Right lobe of liver (tissue), 6 donors: Measurements from ENCODE around the gene NSMCE3. TPM values are rescaled to one million over a fixed set of nuclear protein-coding genes. Genes with fewer than 3 reads are reported as not detected.
A peak's percentile ranks its signal among the peaks of the same experiment; 100 is the strongest.

Experiments
- ATAC-seq, 4 donors: fragments of 200-7000 bp; cut with Tn5 transposase; one replicate each; pipeline ENCODE4 v1.9.1; 2020; ENCODE audit warnings: mild to moderate bottlenecking in 4 of 4, moderate library complexity in 4 of 4
- DNase-seq, 3 donors: peaks; one replicate each; pipeline ENCODE4 v3.0.0-alpha.2; 2020
- H3K27ac ChIP-seq, 3 donors: fragments of 200-600 bp; one replicate each; pipeline ENCODE4 v1.8.0; 2022
- H3K27me3 ChIP-seq, 2 donors: fragments of 200-600 bp; one replicate each; pipeline ENCODE4 v1.8.0; 2022
- H3K36me3 ChIP-seq, 4 donors: fragments of 200-600 bp; sonication (generic) in 1 of 4; one replicate each; pipeline versions ENCODE4 v1.5.1 to v1.8.0; 2017 to 2022; ENCODE audit warnings: control low read depth in 1 of 4
- H3K4me1 ChIP-seq, 4 donors: fragments of 200-600 bp; sonication (generic) in 1 of 4; one replicate each; pipeline versions ENCODE4 v1.5.1 to v1.8.0; 2017 to 2022; ENCODE audit warnings: control low read depth in 1 of 4
- H3K4me3 ChIP-seq, 3 donors: fragments of 200-600 bp; one replicate each; pipeline ENCODE4 v1.8.0; 2022
- H3K9me3 ChIP-seq, 4 donors: fragments of 200-600 bp; sonication (generic) in 1 of 4; one replicate each; pipeline versions ENCODE4 v1.5.1 to v1.8.0; 2017 to 2022; ENCODE audit warnings: control low read depth in 1 of 4
- CTCF ChIP-seq, 4 donors: fragments of 200-600 bp in 3 of 4; fragments of 450-650 bp in 1 of 4; IDR thresholded peaks; one replicate each; pipeline versions ENCODE4 v1.5.1 to v1.8.0; 2016 to 2022; ENCODE audit warnings: antibody characterized with exemption in 4 of 4, mild to moderate bottlenecking in 2 of 4
- POLR2A ChIP-seq: fragments of 450-650 bp; IDR thresholded peaks from one replicate; pipeline ENCODE4 v1.6.1; 2017; ENCODE audit warnings: antibody characterized with exemption, mild to moderate bottlenecking
- WGBS: methylation state at CpG from one replicate; pipeline ENCODE4 v1.1.6; 2018; ENCODE audit warnings: low coverage, low lambda C conversion rate; ENCODE audit not compliant: insufficient coverage; ENCODE audit errors: missing lambda C conversion rate; 5-methylcytosine and 5-hydroxymethylcytosine counted together
- intact Hi-C, 2 donors: fragments of 100-400 bp; cut with DNase I; formaldehyde crosslinking; loops; one replicate each; pipeline versions ENCODE4 v1.11.2 to v1.14.1; 2022
- long read RNA-seq: library from polyadenylated mRNA; unstranded; transcript quantifications from one replicate; pipeline ENCODE4 v2.0.0, GENCODE V29; 2019
- total RNA-seq, 6 experiments: library from RNA; depleted of rRNA in 2 of 6; stranded (reverse); fragments of >200 nt in 2 of 6; fragmentation: NEBNext Ultra II Directional in 3 of 6; extraction: Animal tissue kit (Norgen Biotek cat#: 25700) in 3 of 6; gene quantifications; one replicate each; pipeline versions ENCODE4 v1.1.0 to v1.2.4, GENCODE V29; 2016 to 2023
- donor health status: DM: no; HTN: yes; CAD: no.
- donor health status: DM: no; HTN: no; CAD: no.
- donor health status: DM: no; HTN: no; CAD: no.
- donor health status: DM: no; HTN: yes; CAD: no.
- donor health status: DM: no; HTN: yes; CAD: no.

Gene NSMCE3
- total RNA-seq: 1 to 10 TPM; 2.2 to 4.4 (median 3.1) TPM
- long read RNA-seq, full-length matches to known transcripts: 3 of 3 reads
- long read RNA-seq, partial matches to known transcripts: 0 of 3 reads
- long read RNA-seq, other reads (novel, unspliced or antisense): 0 of 3 reads

DNA sequence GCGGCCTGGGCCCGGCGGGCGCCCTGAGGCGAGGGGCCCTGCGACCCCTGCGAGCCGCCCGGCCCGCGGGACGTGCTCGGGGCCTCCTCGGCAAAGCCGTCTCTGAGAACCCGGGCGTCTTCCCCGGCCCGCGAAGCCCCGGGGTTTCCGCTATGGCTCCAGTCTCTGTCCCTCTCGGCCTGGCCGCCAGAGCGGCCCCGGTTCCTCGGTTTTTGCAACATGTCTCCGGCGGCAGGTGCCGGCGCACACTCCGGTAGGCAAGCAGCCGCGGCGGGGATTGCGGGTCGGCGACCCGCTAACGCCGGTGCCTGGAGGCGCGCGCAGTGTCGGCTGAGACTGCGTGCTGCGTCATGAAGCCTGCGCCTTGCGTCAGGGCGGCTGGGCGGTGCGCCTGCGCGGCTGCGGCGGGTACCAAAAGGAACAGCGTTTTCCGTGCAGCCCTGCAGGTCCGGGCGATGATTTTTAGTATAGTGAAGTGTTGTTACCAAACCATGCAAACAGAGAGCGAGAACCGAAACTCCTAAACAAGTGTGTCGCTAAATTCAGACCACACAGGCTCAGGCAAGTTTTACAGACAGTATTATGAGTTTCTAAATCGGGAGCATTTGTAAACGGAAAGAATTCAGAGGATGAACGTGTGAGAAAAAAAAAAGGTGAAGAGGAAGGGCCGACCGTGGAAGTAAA, at the start of gene NSMCE3:
Gene NSMCE3, minus strand, starts transcription at position 338 of the 684 bp plus-strand sequence. Its CDS starts 117 bp downstream, at position 221.
- H3K4me3 ChIP-seq: peak within 1 kb of the TSS; percentile 81 to 84 (median 82)
- no peaks in the 10 kb centered on the region for H3K9me3 ChIP-seq
- no peak for TF ChIP-seq CTCF (IDR thresholded peaks at IDR 0.05)
- peak; percentile 85 for TF ChIP-seq POLR2A
- intact Hi-C loops: no loop called here
- peak within 1 kb of the TSS; percentile 77 to 80 (median 77) for H3K27ac ChIP-seq
- peaks cover 0 to 17% (median 8%) of the 10 kb centered on the region in 4 donors for H3K4me1 ChIP-seq
- H3K36me3 ChIP-seq: no peaks in the 10 kb centered on the region
- ATAC-seq (peak; percentile 98 to 100 (median 99)), DNase-seq (peak; percentile 92 to 94 (median 94))
- under 1% methylated on average over 20 of the region's 68 CpGs for WGBS
- no peaks in the 10 kb centered on the region for H3K27me3 ChIP-seq

DNA sequence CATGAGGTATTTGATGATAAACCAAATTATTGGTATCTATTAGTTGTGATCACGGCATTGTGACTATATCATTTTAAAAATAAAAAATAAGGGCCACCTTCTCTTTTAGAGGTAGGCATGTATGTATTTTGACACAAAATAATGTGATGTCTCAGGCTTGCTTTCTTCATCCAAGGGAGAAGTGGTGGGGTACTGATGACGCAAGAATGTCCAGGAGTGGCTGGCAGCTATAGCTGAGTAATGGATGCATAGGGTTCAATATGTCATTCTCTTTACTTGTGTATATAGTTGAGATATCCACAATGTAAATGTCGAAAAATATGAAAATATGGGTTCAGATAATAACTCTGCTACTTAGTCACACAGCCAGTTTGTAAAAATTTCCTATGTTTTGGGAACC, 46.8 kb upstream of the NSMCE3 start:
- H3K9me3 ChIP-seq: no peaks in the 10 kb centered on the region
- H3K27me3 ChIP-seq: no peaks in the 10 kb centered on the region
- no peak overlapping the region for H3K4me3 ChIP-seq
- no peak for ATAC-seq
- WGBS: 37% methylated on average over 3 of the region's 3 CpGs
- no peaks in the 10 kb centered on the region for H3K36me3 ChIP-seq
- no peak for TF ChIP-seq CTCF (IDR thresholded peaks at IDR 0.05)
- TF ChIP-seq POLR2A: no peak
- no peak for DNase-seq
- no peak overlapping the region for H3K27ac ChIP-seq
- no peaks in the 10 kb centered on the region for H3K4me1 ChIP-seq
- intact Hi-C loops: no loop called here

GRCh38 chr15:29312387-29312786, 42.8 kb upstream of the NSMCE3 start:
- ATAC-seq (no peak), DNase-seq (no peak)
- Histone ChIP-seq H3K27me3 (no peaks in the 10 kb centered on the region), H3K4me3 (no peak overlapping the region), H3K4me1 (no peaks in the 10 kb centered on the region), H3K36me3 (no peaks in the 10 kb centered on the region), H3K9me3 (no peaks in the 10 kb centered on the region), H3K27ac (no peak overlapping the region)
- no peak for TF ChIP-seq POLR2A
- no peak for TF ChIP-seq CTCF (IDR thresholded peaks at IDR 0.05)
- WGBS: 54% methylated on average over 2 of the region's 2 CpGs
- intact Hi-C loops: no loop called here

DNA sequence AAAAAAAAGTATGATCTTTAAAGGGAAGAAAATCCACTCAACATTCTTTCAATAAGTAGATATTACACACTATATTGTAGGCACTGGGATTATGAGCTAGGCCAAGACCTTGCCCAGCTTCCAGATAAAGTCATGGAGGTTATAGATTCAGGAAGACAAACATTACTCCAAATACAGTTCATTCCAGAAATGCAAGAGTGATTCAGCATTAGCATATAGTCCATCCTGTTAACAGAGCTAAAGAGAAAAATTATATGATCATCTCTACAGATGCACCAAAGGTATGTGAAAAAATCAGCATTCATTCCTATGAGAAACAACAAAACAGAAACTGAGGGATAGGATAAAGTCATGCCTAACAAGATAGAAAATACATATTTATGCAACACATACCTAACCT, 42.1 kb upstream of the NSMCE3 start:
- H3K27me3 ChIP-seq: no peaks in the 10 kb centered on the region
- H3K9me3 ChIP-seq: no peaks in the 10 kb centered on the region
- no peak overlapping the region for H3K4me3 ChIP-seq
- DNase-seq: no peak
- TF ChIP-seq POLR2A: no peak
- no peak for TF ChIP-seq CTCF (IDR thresholded peaks at IDR 0.05)
- no peaks in the 10 kb centered on the region for H3K36me3 ChIP-seq
- no peak for ATAC-seq
- H3K27ac ChIP-seq: no peak overlapping the region
- intact Hi-C loops: no loop called here
- no peaks in the 10 kb centered on the region for H3K4me1 ChIP-seq
